Posterior vena cava (tissue), 2 donors: ENCODE measurements around the gene ZNF319. TPM values are rescaled to one million over a fixed set of nuclear protein-coding genes. Genes with fewer than 3 reads are reported as not detected.

ENCODE experiments used
- DNase-seq: peaks from one replicate; pipeline ENCODE4 v3.0.0-alpha.2; 2020; ENCODE audit warnings: low spot score
- intact Hi-C, 2 donors: fragments of 100-400 bp; cut with DNase I; formaldehyde crosslinking; loops; one replicate each; pipeline versions ENCODE4 v1.14.1 to v1.14.2; 2022 to 2023
- total RNA-seq, 2 donors: library from RNA; stranded (reverse); fragmentation: NEBNext Ultra II Directional; extraction: Animal tissue kit (Norgen Biotek cat#: 25700); gene quantifications; one replicate each; pipeline ENCODE4 v1.2.1, GENCODE V29; 2021
- donor health status: DM: yes; HTN: yes; CAD: no.
- donor health status: DM: yes; HTN: yes; CAD: no.

The ZNF319 gene
- total RNA-seq, 2 donors from 2014 or later = 7.1 to 7.5 TPM

DNA sequence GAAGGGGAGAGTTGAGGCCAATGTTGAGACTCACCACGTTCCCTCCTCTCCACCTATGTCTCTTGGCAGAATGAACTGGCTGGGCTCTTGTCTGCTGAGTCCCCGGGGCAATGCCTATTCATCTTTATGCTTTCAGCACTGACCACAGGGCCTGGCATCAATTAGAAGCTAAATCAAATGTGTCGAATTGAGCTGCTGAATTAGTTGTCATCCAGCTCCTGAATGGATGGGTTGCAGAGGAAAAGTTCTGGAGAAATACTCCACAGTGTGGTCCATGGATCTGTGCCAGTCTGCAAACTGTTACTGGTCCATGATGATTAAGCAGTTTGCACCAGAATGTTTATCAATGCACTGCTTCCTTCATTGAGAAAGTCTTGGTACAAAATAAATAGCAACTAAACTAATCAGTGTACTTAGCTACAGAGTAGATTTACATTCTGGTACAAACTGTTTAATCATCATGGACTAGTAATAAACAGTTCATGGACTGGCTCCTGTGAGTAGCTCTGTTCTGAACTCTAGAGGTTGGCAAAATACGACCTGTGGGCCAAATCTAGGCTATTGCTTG, 34.2 kb downstream of the ZNF319 start:
- DNase-seq = no peak
- intact Hi-C loops = no loop called here

DNA sequence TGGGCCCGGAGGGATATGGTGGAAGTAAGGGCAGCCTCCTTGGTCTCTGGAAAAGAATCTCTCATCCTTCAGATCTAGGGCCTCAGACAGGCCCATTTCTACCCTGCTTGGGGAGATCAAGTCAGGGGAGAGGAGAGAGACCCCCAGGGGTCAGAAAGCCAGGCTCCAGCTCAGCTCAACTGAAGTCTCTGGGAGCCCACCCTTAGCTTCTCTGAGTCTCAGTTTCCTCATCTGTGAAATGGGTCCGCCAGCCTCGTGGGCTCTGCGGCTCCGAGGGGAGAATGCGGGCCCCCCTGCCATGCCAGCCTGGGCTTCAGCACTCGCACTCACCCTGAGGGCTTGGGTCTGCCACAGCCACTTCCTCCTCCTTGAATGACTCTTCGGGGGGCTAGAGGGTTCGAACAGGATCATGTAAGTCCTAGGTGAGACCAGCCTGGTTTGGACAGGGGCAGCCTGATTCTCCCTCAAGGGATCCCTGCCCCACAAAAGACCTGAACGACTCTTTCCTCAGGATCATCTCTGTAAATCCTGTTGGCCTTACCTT, 36.2 kb downstream of the ZNF319 start:
- no peak for DNase-seq
- intact Hi-C loops = no loop called here

- no peak for DNase-seq
- intact Hi-C loops = no loop called here
These were observed 37.7 kb downstream of the ZNF319 start for GRCh38 chr16:57962756-57963155.

DNA sequence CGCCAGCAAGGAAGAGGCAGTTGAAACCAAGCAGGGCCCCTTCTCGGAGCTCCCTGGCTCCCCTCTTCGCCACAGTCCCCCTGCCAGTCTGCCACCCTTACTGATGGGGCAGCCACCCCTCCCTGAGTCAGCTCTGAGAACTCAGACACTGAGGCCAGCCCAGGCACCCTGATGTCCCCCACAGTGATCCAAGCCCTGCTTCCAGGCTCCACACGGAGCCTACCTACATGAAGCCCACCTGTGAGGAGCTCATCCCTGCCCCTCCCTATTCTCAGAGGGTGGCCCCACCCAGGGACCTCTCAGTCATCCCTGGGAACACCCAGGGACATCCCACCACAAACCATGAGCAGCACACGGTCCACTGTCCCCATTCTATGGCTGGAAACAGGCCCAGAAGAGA, 38.4 kb downstream of the ZNF319 start:
- no peak for DNase-seq
- intact Hi-C loops = no loop called here

- intact Hi-C loops = no loop called here
- no peak for DNase-seq
These were observed 38.9 kb downstream of the ZNF319 start for GRCh38 chr16:57961538-57961937.

GRCh38 chr16:57960826-57961472, 39.5 kb downstream of the ZNF319 start:
- no peak for DNase-seq
- intact Hi-C loops = no loop called here

- DNase-seq = no peak
- intact Hi-C loops = no loop called here
These were observed 40.2 kb downstream of the ZNF319 start for GRCh38 chr16:57960310-57960709.

DNA sequence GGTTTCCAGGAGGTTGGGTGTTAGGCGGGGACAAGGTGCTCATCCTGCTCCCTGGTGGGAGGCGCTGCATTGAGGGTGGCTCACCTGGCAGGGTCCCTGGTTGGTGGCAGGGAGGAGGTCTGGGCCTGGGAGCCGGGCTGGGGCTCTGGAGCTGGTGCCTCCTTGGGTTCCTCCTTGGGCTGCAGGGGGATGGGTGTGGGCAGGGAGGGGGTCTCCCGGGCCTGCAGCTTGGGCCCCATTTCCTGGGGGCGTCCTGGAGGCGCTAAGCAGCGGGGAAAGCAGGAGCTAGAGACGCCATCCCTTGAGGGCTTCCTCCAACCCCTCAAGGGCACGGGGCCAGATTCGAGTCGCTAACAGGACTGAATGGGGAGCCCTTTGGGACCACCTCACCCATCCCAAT, 40.7 kb downstream of the ZNF319 start:
- intact Hi-C loops = no loop called here
- DNase-seq = no peak

- intact Hi-C loops = no loop called here
- DNase-seq = no peak
These were observed 41.4 kb downstream of the ZNF319 start for GRCh38 chr16:57959121-57959520.

DNA sequence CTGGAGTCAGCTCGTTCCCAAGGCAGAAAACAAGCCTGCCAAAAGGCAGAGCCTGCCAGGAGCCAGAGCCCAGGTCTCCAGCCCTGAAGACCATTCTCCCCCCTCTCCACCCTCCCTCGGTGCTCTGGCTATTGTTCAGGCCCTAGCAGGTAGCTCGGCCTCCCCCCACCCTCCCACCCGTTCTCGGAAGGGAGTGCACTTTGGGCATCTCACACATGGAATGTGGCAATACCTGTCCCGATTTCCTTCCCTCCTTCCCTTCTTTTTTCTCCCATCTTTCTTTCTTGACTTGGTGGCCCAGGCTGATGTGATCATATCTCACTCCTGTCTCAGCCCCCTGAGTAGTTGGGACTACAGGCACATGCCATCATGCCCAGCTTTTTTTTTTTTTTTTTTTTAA, 41.9 kb downstream of the ZNF319 start:
- intact Hi-C loops = no loop called here
- no peak for DNase-seq

- DNase-seq = no peak
- intact Hi-C loops = no loop called here
These were observed 42.6 kb downstream of the ZNF319 start for GRCh38 chr16:57957673-57958392.

- intact Hi-C loops = no loop called here
- DNase-seq = no peak
These were observed 43.4 kb downstream of the ZNF319 start for GRCh38 chr16:57956924-57957672.

GRCh38 chr16:57956270-57956808, 44.1 kb downstream of the ZNF319 start:
- DNase-seq = no peak

DNA sequence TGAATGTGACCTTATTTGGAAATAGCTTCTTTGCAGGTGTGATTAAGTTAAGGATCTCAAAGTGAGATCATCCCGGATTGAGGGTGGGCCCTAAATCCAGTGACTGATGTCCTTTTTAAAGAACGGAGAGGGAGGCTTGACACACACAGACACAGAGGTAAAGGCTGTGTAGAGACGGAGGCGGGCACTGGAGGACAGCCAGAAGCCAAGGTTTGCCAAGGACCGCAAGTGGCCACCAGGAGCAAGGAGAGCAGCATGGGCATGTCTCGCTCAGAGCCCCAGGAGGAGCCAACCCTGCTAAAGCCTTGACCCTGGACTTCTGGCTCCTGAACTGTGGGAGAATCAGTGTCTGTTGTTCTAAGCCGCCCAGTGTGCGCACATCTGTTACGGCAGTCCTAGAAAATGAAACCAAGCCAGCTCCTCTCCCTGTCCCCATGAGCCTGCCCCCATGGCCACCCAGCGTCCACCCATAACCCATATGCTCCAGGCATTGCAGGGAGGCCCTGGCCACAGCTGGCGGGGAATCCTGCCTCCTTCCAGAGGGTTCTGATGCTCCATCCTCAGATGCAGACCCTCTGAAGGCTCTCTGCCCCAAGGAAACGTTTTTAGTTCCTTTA, 44.8 kb downstream of the ZNF319 start:
- DNase-seq = no peak
- intact Hi-C loops = no loop called here

More at GRCh38 chr16:57956270-57956808, 44.1 kb downstream of the ZNF319 start:
- intact Hi-C loops = no loop called here

GRCh38 chr16:57953857-57954256, 46.6 kb downstream of the ZNF319 start:
- no peak for DNase-seq
- intact Hi-C loops = no loop called here

GRCh38 chr16:57952909-57953308, 47.6 kb downstream of the ZNF319 start:
- intact Hi-C loops = no loop called here

DNA sequence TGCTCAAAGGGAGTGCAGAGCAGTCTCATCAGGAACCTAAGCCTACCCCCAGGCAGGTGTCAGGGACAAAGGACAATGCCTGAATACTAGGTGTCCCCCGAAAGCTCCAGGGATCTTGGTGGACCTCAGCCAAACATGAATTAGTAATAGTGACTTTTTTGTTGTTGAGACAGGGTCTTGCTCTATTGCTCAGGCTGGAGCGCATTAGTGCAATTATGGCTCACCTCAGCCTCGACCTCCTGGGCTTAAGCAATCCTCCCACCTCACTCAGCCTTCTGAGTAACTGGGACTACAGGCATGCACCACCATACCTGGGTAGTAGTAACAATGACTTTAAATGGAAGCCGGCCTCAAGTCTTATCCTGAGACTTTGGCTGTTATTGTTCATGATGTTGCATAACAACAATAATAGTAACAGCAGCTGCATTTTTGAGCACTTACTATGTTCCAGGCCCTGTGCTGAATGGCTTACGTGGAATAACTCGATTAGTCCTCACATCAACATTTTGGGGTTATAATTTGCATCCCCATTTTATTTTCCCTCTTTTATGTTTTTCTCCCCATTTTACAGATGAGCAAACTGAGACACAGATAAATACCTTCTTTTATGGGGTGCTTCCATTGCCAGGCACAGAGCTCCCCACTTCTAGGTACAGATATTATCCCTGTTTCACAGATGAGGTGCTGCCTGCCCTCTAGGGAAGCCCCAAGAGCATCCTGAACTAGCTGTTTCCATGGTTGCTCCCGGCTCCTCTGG, 49.1 kb downstream of the ZNF319 start:
- intact Hi-C loops = no loop called here
- no peak for DNase-seq

More at GRCh38 chr16:57952909-57953308, 47.6 kb downstream of the ZNF319 start:
- no peak for DNase-seq

- intact Hi-C loops = no loop called here
- DNase-seq = no peak
These were observed 50.1 kb downstream of the ZNF319 start for GRCh38 chr16:57950382-57950781.
